Mammary epithelial cell (primary cell): ENCODE data around the gene LIMS4.
"Not testable (repeated sequence)": the region's sequence is repeated elsewhere in the genome, so short reads cannot be mapped to it uniquely, and the experiment has no call there.

ENCODE experiments used
- CTCF ChIP-seq, 2 donors: IDR thresholded peaks in 1 of 2; conservative IDR thresholded peaks in 1 of 2; 2 replicates each; pipeline ENCODE4 v1.5.1; 2011 to 2012; ENCODE audit warnings: inconsistent platforms in 2 of 2, low read length in 2 of 2, mild to moderate bottlenecking in 2 of 2, control low read depth in 1 of 2, low read depth in 1 of 2; ENCODE audit not compliant: insufficient read depth in 1 of 2; ENCODE audit errors: extremely low read depth in 1 of 2
- EZH2 ChIP-seq: IDR thresholded peaks from 2 replicates; pipeline ENCODE4 v1.6.1; 2012; ENCODE audit warnings: low read length, inconsistent platforms, borderline replicate concordance

- TF ChIP-seq EZH2; CTCF (conservative IDR thresholded peaks at IDR 0.05 in 1 of 2, IDR thresholded peaks at IDR 0.05 in 1 of 2; ENCODE audit: extremely low read depth in 1 of 2, insufficient read depth in 1 of 2, low read depth in 1 of 2, low read length in 2 of 2): not testable (repeated sequence)
Measured at GRCh38 chr2:110420641-110421354, 51.8 kb downstream of the LIMS4 start.
